Esophagus muscularis mucosa (tissue), 4 donors: ENCODE measurements around the gene TLE5. TPM values are rescaled to one million over a fixed set of nuclear protein-coding genes. Genes with fewer than 3 reads are reported as not detected.

Source experiments
- DNase-seq: peaks from one replicate; pipeline ENCODE4 v3.0.0-alpha.2; 2017; ENCODE audit errors: extremely low spot score
- H3K27ac ChIP-seq, 4 donors: fragments of 200-600 bp; sonication (generic); replicated peaks in 1 of 4; 1 replicate in 3 of 4; 2 replicates in 1 of 4; pipeline ENCODE4 v1.5.1; 2016 to 2019; ENCODE audit warnings: mild to moderate bottlenecking in 1 of 4
- H3K27me3 ChIP-seq, 4 donors: fragments of 200-600 bp; sonication (generic); one replicate each; pipeline versions ENCODE4 v1.5.1 to v1.6.0; 2016 to 2019
- H3K36me3 ChIP-seq, 4 donors: fragments of 200-600 bp; sonication (generic); one replicate each; pipeline ENCODE4 v1.5.1; 2016 to 2019
- H3K4me1 ChIP-seq, 4 donors: fragments of 200-600 bp; sonication (generic); one replicate each; pipeline ENCODE4 v1.5.1; 2016 to 2019
- H3K4me3 ChIP-seq, 4 donors: fragments of 200-600 bp; sonication (generic); 1 replicate in 2 of 4; 2 replicates in 2 of 4; pipeline ENCODE4 v1.5.1; 2016 to 2019; ENCODE audit warnings: mild to moderate bottlenecking in 4 of 4, moderate library complexity in 1 of 4
- H3K9me3 ChIP-seq, 4 donors: fragments of 200-600 bp; sonication (generic); 1 replicate in 3 of 4; 2 replicates in 1 of 4; pipeline ENCODE4 v1.5.1; 2016 to 2019
- EP300 ChIP-seq: sonication (generic); formaldehyde crosslinking; IDR thresholded peaks from one replicate; pipeline ENCODE4 v1.6.1; 2017; ENCODE audit warnings: antibody characterized with exemption
- POLR2A ChIP-seq: fragments of 450-650 bp; IDR thresholded peaks from one replicate; pipeline ENCODE4 v1.6.1; 2017; ENCODE audit warnings: antibody characterized with exemption, moderate library complexity, mild to moderate bottlenecking, low read depth
- POLR2AphosphoS5 ChIP-seq, 2 donors: sonication (generic); formaldehyde crosslinking; IDR thresholded peaks; one replicate each; pipeline ENCODE4 v1.6.1; 2017; ENCODE audit warnings: antibody characterized with exemption in 2 of 2
- WGBS: methylation state at CpG from one replicate; pipeline ENCODE4 v1.1.5; 2018; 5-methylcytosine and 5-hydroxymethylcytosine counted together
- intact Hi-C: fragments of 100-400 bp; cut with DNase I; formaldehyde crosslinking; loops from one replicate; pipeline ENCODE4 v1.15.1; 2023
- total RNA-seq, 4 donors: library from RNA; depleted of rRNA; stranded (reverse); fragments of >200 nt; gene quantifications; one replicate each; pipeline versions ENCODE4 v1.1.0 to v1.2.1, GENCODE V29; 2016
- TF ChIP-seq, protein P1 (sequence below), 3 experiments: fragments of 200-600 bp in 2 of 3; fragments of 450-650 bp in 1 of 3; sonication (generic) in 2 of 3; IDR thresholded peaks; one replicate each; pipeline ENCODE4 v1.5.1; 2017 to 2019; ENCODE audit warnings: antibody characterized with exemption in 3 of 3, mild to moderate bottlenecking in 2 of 3, moderate library complexity in 1 of 3

Gene TLE5
- total RNA-seq, 4 donors from 2014 or later, result 657 to 947 (median 804) TPM

DNA sequence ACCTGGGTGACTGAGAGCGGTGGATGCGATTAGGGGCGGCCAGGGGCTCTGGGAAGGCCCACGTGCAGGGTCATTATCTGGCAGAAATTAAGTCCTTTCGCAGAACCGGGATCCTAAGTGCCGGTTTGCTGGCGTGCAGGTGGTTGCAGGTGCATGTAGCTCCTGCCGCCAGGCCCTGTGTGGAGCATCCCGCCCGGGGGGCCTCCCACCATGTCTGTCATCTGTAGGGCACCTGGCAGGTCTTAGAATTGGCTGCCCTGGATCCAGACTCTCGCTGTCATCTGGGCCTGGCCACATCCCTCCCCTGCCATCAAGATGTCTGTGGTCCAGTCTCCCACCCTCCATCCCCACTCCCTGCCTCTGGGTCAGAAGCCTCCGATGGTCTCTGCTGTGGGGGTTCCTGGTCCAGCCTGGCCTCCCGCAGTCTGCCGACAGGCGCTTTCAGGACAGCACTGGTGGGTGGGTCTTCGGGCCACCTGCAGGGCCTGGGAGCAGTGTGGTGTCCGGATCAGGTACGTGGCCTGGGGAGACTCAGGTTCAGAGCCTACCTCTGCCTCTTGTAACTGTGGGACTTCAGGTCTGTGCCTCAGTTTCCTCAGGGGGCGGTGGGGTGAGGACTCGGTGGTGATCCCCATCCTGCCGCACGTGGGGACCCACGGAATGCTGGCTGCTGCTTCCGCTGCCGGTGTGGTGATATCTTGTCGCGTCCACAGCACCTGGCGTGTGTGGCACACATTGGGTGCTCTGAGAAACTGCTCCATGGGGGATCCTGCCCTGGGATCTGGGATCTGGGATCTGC is 37.3 kb upstream of the TLE5 start:
- 92% methylated on average over 10 of the region's 29 CpGs for WGBS
- intact Hi-C loops, result no loop called here
- Histone ChIP-seq H3K9me3 (no peaks in the 10 kb centered on the region), H3K27me3 (no peaks in the 10 kb centered on the region), H3K27ac (peak overlapping the region; percentile 82 to 88 (median 83)), H3K36me3 (no peaks in the 10 kb centered on the region), H3K4me3 (peak overlapping the region; percentile 81 to 99 (median 98)), H3K4me1 (peaks cover 94 to 100% (median 98%) of the 10 kb centered on the region in 4 donors)
- TF ChIP-seq POLR2AphosphoS5 (IDR thresholded peaks at IDR 0.05) (no peak), EP300 (no peak), POLR2A (no peak)
- TF ChIP-seq, protein P1, sequence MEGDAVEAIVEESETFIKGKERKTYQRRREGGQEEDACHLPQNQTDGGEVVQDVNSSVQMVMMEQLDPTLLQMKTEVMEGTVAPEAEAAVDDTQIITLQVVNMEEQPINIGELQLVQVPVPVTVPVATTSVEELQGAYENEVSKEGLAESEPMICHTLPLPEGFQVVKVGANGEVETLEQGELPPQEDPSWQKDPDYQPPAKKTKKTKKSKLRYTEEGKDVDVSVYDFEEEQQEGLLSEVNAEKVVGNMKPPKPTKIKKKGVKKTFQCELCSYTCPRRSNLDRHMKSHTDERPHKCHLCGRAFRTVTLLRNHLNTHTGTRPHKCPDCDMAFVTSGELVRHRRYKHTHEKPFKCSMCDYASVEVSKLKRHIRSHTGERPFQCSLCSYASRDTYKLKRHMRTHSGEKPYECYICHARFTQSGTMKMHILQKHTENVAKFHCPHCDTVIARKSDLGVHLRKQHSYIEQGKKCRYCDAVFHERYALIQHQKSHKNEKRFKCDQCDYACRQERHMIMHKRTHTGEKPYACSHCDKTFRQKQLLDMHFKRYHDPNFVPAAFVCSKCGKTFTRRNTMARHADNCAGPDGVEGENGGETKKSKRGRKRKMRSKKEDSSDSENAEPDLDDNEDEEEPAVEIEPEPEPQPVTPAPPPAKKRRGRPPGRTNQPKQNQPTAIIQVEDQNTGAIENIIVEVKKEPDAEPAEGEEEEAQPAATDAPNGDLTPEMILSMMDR (IDR thresholded peaks at IDR 0.05), result no peak
- DNase-seq, result no peak

DNA sequence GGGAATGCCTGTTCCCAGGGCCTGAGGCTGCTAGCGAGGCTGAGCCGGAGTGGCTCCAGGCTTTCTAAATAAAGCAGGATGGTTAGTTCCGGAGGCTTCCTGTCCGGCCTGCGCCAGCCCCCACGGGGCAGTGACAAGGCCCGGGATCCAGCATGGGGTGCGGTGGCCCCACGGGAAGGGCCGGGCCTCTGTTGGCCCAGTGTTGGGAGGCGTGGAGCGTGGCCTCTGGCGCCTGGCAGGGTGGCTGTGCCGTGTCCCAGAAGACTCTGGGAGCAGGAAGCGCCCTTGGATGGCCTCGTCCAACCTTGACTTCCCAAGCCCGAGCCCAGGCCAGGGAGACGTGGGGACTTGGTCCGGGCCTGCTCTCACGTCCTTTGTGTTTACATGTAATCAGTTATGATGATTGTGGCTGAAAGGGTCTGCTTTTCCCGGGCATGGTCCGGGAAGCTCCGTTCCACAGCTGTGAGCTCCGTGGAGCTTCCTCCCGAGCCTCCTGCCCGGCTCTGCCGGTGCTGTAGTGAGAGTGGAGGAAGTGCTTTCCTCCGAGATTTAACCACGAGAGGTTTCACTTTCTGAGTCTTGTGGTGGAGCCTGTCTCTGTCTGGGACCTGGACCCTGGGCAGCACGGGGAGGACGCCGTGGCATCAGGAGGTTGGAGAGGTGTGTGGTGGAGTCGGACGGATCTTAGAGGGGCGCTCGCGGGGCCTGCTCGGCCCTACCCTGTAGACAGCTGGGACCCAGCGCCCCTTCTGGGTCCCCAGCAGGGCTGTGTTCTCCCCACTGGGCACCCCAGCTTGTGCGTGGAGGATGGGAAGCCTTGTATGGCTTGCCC is 36.4 kb upstream of the TLE5 start:
- DNase-seq, result no peak
- peak overlapping the region; percentile 81 to 99 (median 98) for H3K4me3 ChIP-seq
- peaks cover 86 to 93% (median 91%) of the 10 kb centered on the region in 4 donors for H3K4me1 ChIP-seq
- H3K27me3 ChIP-seq, result no peaks in the 10 kb centered on the region
- intact Hi-C loops, result no loop called here
- H3K27ac ChIP-seq, result peak overlapping the region; percentile 82 to 88 (median 83)
- no peaks in the 10 kb centered on the region for H3K9me3 ChIP-seq
- 36% methylated on average over 19 of the region's 40 CpGs for WGBS
- peak; percentile 48 to 55 for TF ChIP-seq POLR2AphosphoS5 (IDR thresholded peaks at IDR 0.05)
- TF ChIP-seq EP300, result no peak
- H3K36me3 ChIP-seq, result no peaks in the 10 kb centered on the region

DNA sequence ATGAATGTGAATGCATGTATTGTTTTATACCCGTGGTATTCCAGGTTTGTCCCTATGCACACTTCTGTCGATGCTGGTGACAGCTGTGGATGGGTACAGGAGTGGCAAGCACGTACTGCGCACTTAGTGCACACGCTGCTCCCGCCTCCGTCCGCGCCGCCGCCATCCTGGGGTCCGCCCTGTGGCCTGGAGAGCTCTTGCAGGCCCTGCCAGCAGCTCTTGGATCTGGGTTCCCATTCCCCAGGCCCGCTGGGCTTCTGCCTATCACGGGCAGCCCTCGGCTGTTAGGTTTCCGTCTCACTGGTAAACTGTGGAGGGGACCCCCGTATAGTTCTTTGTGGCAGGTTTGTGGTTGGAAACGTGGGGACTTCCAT is 35.8 kb upstream of the TLE5 start:
- no peaks in the 10 kb centered on the region for H3K9me3 ChIP-seq
- no peak for DNase-seq
- 72% methylated on average over 17 of the region's 18 CpGs for WGBS
- intact Hi-C loops, result no loop called here
- no peaks in the 10 kb centered on the region for H3K36me3 ChIP-seq
- H3K27ac ChIP-seq, result peak overlapping the region; percentile 82 to 88 (median 83)
- H3K27me3 ChIP-seq, result no peaks in the 10 kb centered on the region
- no peak for TF ChIP-seq EP300
- TF ChIP-seq POLR2AphosphoS5 (IDR thresholded peaks at IDR 0.05), result no peak
- TF ChIP-seq, protein P1 (IDR thresholded peaks at IDR 0.05), result no peak
- TF ChIP-seq POLR2A, result no peak
- H3K4me3 ChIP-seq, result peak overlapping the region; percentile 81 to 99 (median 98)
- H3K4me1 ChIP-seq, result peaks cover 79 to 90% (median 89%) of the 10 kb centered on the region in 4 donors

DNA sequence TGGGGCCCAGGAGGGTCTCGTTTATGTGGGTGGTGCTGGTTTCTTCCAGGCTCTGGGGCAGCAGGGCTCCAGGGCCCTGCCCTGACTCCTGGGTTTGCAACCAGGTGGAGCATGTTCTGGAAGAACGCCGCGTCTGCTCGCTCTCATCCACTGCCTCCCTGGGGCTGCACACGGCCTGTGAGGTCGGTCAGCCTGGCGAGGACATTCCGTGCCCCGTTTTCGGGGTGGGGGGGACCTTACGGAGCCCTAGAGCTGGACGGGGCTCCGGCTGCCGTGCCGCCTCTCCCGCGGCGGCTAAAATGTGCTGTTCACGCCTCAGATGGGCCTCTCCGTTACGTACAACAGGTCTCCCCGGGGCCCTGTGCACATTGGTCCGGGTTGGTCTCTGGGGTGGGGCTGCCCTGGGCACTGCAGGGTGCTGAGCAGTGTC is 35.2 kb upstream of the TLE5 start:
- TF ChIP-seq EP300 (no peak), POLR2A (no peak), POLR2AphosphoS5 (IDR thresholded peaks at IDR 0.05) (peak; percentile 27 to 66)
- TF ChIP-seq, protein P1 (IDR thresholded peaks at IDR 0.05), result no peak
- 48% methylated on average over 11 of the region's 24 CpGs for WGBS
- intact Hi-C loops, result no loop called here
- no peak for DNase-seq
- H3K27me3 ChIP-seq, result no peaks in the 10 kb centered on the region
- H3K4me1 ChIP-seq, result peaks cover 73 to 83% (median 82%) of the 10 kb centered on the region in 4 donors
- H3K9me3 ChIP-seq, result no peaks in the 10 kb centered on the region
- H3K4me3 ChIP-seq, result peak overlapping the region; percentile 81 to 99 (median 98)
- no peaks in the 10 kb centered on the region for H3K36me3 ChIP-seq
- peak overlapping the region; percentile 82 to 88 (median 83) for H3K27ac ChIP-seq

DNA sequence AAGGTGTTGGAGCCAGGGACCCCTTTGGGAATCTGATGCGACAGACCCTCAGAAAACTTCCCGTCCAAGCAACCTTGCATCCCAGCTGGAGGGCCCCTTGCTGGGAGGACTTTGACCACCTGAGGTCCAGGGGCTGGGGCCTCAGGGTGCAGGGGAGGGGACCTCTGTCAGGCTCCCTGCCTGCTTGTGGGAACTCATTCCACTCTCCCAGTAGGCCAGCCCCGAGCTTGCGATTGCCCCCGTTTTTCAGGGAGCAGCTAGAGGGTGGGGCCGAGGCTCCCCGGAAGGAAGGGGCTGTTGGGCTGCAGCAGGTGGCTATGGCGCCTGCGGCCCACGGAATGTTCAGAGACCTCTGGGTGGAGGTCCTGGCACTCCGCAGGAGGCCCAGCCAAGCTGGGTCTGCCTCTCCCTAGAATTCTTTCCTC is 34.6 kb upstream of the TLE5 start:
- Histone ChIP-seq H3K36me3 (no peaks in the 10 kb centered on the region), H3K9me3 (no peaks in the 10 kb centered on the region), H3K4me1 (peaks cover 67 to 78% (median 77%) of the 10 kb centered on the region in 4 donors), H3K4me3 (peak overlapping the region; percentile 81 to 99 (median 98)), H3K27ac (peak overlapping the region; percentile 82 to 88 (median 83)), H3K27me3 (no peaks in the 10 kb centered on the region)
- intact Hi-C loops, result no loop called here
- no peak for DNase-seq
- WGBS, result 49% methylated on average over 11 of the region's 11 CpGs
- TF ChIP-seq POLR2A (no peak), POLR2AphosphoS5 (IDR thresholded peaks at IDR 0.05) (no peak)
